ENCODE results near the gene POU6F2. TPM values are rescaled to one million over a fixed set of nuclear protein-coding genes. Genes with fewer than 3 reads are reported as not detected.

Gene POU6F2
- total RNA-seq, 1 donor from 2014 or later, result 0.24 TPM

DNA sequence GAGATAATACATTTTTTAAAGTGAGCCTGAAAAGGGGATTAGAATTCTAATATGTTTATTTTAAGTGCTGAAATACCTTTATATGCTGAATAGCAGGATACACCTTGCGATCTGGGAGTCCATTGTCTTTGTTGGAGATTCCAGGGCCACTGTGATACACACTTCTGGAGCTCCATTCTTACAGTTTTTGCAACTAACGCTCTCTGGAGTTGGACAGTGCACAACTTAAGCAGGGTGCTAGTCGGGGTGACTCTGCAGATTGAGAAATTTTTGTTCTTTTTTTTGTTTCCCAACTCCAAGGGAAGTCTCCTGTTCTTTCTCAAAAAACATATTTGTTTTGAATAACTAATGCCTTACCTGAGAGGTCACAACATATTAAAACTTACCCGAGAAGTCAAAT, 23.7 kb upstream of the POU6F2 start:
- intact Hi-C loops (cut with micrococcal nuclease), result no loop called here
- Mint-ChIP-seq H3K9me3 (no peaks in the 10 kb centered on the region), H3K4me3 (no peak overlapping the region), H3K27ac (no peak overlapping the region), H3K4me1 (no peaks in the 10 kb centered on the region), H3K36me3 (ENCODE audit: low read depth) (no peaks in the 10 kb centered on the region), H3K27me3 (peaks cover 22% of the 10 kb centered on the region)
- DNase-seq, result no peak
- ATAC-seq (ENCODE audit: low read depth), result no peak
- ChIA-PET CTCF (no interaction called here), POLR2A (no interaction called here)
- TF ChIP-seq, protein P1, sequence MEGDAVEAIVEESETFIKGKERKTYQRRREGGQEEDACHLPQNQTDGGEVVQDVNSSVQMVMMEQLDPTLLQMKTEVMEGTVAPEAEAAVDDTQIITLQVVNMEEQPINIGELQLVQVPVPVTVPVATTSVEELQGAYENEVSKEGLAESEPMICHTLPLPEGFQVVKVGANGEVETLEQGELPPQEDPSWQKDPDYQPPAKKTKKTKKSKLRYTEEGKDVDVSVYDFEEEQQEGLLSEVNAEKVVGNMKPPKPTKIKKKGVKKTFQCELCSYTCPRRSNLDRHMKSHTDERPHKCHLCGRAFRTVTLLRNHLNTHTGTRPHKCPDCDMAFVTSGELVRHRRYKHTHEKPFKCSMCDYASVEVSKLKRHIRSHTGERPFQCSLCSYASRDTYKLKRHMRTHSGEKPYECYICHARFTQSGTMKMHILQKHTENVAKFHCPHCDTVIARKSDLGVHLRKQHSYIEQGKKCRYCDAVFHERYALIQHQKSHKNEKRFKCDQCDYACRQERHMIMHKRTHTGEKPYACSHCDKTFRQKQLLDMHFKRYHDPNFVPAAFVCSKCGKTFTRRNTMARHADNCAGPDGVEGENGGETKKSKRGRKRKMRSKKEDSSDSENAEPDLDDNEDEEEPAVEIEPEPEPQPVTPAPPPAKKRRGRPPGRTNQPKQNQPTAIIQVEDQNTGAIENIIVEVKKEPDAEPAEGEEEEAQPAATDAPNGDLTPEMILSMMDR (IDR thresholded peaks at IDR 0.05), result no peak

DNA sequence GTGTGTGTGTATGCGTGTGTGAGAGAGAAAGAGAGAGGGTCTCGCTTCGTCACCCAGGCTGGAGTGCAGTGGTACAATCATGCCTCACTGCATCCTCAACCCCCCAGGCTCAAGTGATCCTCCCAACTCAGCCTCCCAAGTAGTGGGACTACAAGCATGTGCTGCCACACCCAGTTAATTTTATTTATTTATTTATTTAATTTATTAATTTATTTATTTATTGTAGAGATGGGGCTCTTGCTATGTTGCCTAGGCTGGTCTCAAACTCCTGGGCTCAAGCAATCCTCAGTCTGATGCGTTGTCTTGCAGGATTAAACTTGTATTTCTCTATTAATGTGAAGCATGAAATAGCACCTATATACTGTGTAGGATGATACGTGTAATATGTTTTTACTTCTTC, 21.8 kb upstream of the POU6F2 start:
- TF ChIP-seq, protein P1 (IDR thresholded peaks at IDR 0.05), result no peak
- ChIA-PET CTCF (no interaction called here), POLR2A (no interaction called here)
- Mint-ChIP-seq H3K36me3 (ENCODE audit: low read depth) (no peaks in the 10 kb centered on the region), H3K4me3 (no peak overlapping the region), H3K27ac (no peak overlapping the region), H3K9me3 (no peaks in the 10 kb centered on the region), H3K4me1 (no peaks in the 10 kb centered on the region), H3K27me3 (peaks cover 23% of the 10 kb centered on the region)
- DNase-seq, result no peak
- intact Hi-C loops (cut with micrococcal nuclease), result no loop called here
- no peak for ATAC-seq (ENCODE audit: low read depth)

DNA sequence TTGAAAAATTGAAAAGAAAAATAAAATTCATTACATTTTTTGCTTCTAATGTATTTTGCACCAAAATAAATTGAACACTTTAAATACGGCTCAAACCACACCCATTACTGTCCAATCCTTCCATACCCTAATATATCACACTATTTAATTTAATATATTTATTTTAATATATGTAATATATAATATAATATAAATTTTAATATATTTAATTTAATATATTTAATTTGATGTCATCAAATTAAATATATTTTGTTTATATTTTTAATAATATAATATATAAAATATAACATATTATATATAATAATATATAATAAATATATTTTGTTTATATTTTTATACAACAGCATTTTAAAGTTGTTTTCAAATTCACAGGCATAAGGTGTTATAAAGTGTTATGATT, 15.7 kb upstream of the POU6F2 start:
- POLR2A ChIA-PET, result no interaction called here
- DNase-seq, result no peak
- intact Hi-C loops (cut with micrococcal nuclease), result no loop called here
- H3K27me3 Mint-ChIP-seq, result peaks cover 11% of the 10 kb centered on the region
- peaks cover 7% of the 10 kb centered on the region for H3K9me3 Mint-ChIP-seq
- ATAC-seq (ENCODE audit: low read depth), result no peak
- TF ChIP-seq, protein P1 (IDR thresholded peaks at IDR 0.05), result no peak
- no peak overlapping the region for H3K4me3 Mint-ChIP-seq
- CTCF ChIA-PET, result no interaction called here
- H3K4me1 Mint-ChIP-seq, result no peaks in the 10 kb centered on the region
- no peak overlapping the region for H3K27ac Mint-ChIP-seq
- H3K36me3 Mint-ChIP-seq (ENCODE audit: low read depth), result no peaks in the 10 kb centered on the region

DNA sequence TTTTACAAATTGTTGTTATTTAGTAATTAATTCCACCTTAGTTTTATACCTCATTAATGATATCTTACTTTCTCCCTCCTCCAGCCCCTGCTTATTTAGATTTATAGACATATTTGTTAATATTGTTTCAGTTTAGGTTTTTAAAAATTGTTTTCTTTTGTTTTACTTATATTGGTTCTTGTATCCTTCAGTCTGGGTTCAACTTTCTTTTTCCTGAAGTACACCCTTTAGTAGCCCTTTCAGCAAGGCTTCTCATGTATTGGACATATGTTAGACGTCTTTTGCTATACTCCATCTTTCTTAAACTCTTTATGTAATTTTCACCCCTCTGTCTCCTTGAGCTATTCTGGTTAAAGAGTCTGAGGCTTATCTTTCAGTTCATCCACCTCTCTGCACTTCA, 12.8 kb upstream of the POU6F2 start:
- Mint-ChIP-seq H3K36me3 (ENCODE audit: low read depth) (no peaks in the 10 kb centered on the region), H3K9me3 (peaks cover 7% of the 10 kb centered on the region), H3K4me3 (no peak overlapping the region), H3K4me1 (no peaks in the 10 kb centered on the region), H3K27ac (no peak overlapping the region), H3K27me3 (peaks cover 6% of the 10 kb centered on the region)
- ChIA-PET POLR2A (no interaction called here), CTCF (no interaction called here)
- DNase-seq (no peak), ATAC-seq (ENCODE audit: low read depth) (no peak)
- TF ChIP-seq, protein P1 (IDR thresholded peaks at IDR 0.05), result no peak
- intact Hi-C loops (cut with micrococcal nuclease), result no loop called here

DNA sequence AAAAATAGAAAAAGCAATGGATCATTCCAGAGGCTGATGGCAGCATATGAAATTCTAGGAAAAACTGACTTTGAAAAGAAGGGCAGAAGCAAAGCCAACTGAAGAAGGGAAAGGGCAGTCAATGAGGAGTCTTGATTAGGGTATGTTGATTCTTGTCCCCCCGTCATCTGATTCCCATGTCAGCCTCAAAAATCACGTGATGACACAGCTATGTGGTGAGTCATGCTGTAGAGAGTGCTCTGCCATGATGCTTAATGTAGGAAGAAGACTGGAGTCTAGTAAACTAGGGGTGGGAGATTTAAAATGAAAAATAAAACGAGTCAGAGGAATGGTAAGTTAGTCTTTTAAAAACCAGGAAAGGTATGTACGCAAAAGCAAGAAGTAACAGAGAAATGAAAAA, 3.9 kb upstream of the POU6F2 start:
- TF ChIP-seq, protein P1 (IDR thresholded peaks at IDR 0.05), result no peak
- H3K27ac Mint-ChIP-seq, result no peak overlapping the region
- no peaks in the 10 kb centered on the region for H3K36me3 Mint-ChIP-seq (ENCODE audit: low read depth)
- CTCF ChIA-PET, result no interaction called here
- H3K4me3 Mint-ChIP-seq, result no peak overlapping the region
- no peaks in the 10 kb centered on the region for H3K9me3 Mint-ChIP-seq
- DNase-seq, result no peak
- H3K4me1 Mint-ChIP-seq, result no peaks in the 10 kb centered on the region
- peaks cover 33% of the 10 kb centered on the region for H3K27me3 Mint-ChIP-seq
- ATAC-seq (ENCODE audit: low read depth), result no peak
- POLR2A ChIA-PET, result no interaction called here
- intact Hi-C loops (cut with micrococcal nuclease), result no loop called here
